PFSK-1 (cell line): ENCODE data around the gene ZC3H18.

Experiments
- POLR2AphosphoS5 ChIP-seq: IDR thresholded peaks from 2 replicates; pipeline ENCODE4 v1.6.1; 2012; ENCODE audit warnings: low read depth, mild to moderate bottlenecking, control low read depth, low read length, moderate library complexity
- TAF1 ChIP-seq: IDR thresholded peaks from 2 replicates; pipeline ENCODE4 v1.6.1; 2012; ENCODE audit warnings: low read length, control low read depth, borderline replicate concordance; ENCODE audit not compliant: insufficient read depth
- TF ChIP-seq, protein P1 (sequence below), 2 experiments: IDR thresholded peaks; 2 replicates each; pipeline versions ENCODE4 v1.6.1 to v1.8.0; 2011 to 2012; ENCODE audit warnings: low read depth in 2 of 2, low read length in 2 of 2, control low read depth in 1 of 2, inconsistent platforms in 1 of 2, mild to moderate bottlenecking in 1 of 2, moderate library complexity in 1 of 2; ENCODE audit not compliant: insufficient read depth in 1 of 2

DNA sequence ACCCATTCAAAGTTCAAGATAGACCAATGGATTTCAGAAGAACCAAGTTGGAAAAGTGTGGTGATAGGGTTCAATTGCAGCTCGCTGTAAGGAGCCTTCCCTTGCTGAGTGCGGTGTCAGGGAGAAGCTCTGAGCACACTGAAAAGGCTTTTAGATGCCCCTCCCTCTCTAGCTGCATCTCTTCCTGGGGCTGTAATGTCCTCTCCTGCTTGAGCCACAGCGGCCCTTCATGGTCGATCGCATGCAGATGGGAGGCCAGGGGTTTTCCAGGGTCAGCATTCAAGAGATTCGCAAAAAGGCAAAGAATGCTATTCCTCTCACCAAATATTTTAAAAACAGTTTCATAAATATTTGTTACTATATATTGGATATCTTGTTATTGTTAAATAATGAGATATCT is 23.7 kb downstream of the ZC3H18 start:
- no peak for TF ChIP-seq POLR2AphosphoS5
- no peak for TF ChIP-seq TAF1
- TF ChIP-seq, protein P1, sequence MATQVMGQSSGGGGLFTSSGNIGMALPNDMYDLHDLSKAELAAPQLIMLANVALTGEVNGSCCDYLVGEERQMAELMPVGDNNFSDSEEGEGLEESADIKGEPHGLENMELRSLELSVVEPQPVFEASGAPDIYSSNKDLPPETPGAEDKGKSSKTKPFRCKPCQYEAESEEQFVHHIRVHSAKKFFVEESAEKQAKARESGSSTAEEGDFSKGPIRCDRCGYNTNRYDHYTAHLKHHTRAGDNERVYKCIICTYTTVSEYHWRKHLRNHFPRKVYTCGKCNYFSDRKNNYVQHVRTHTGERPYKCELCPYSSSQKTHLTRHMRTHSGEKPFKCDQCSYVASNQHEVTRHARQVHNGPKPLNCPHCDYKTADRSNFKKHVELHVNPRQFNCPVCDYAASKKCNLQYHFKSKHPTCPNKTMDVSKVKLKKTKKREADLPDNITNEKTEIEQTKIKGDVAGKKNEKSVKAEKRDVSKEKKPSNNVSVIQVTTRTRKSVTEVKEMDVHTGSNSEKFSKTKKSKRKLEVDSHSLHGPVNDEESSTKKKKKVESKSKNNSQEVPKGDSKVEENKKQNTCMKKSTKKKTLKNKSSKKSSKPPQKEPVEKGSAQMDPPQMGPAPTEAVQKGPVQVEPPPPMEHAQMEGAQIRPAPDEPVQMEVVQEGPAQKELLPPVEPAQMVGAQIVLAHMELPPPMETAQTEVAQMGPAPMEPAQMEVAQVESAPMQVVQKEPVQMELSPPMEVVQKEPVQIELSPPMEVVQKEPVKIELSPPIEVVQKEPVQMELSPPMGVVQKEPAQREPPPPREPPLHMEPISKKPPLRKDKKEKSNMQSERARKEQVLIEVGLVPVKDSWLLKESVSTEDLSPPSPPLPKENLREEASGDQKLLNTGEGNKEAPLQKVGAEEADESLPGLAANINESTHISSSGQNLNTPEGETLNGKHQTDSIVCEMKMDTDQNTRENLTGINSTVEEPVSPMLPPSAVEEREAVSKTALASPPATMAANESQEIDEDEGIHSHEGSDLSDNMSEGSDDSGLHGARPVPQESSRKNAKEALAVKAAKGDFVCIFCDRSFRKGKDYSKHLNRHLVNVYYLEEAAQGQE (IDR thresholded peaks at IDR 0.05; ENCODE audit: insufficient read depth in 1 of 2, low read depth in 2 of 2, low read length in 2 of 2): no peak
